Measurements from ENCODE around the gene THUMPD1. TPM values are rescaled to one million over a fixed set of nuclear protein-coding genes. Genes with fewer than 3 reads are reported as not detected.

THUMPD1 gene
- total RNA-seq, 1 donor from 2014 or later: 30.1 TPM

GRCh38 chr16:20734782-20735181 is 6.8 kb downstream of the THUMPD1 start:
- no peaks in the 10 kb centered on the region for H3K36me3 Mint-ChIP-seq (ENCODE audit: unreplicated experiment)
- no peaks in the 10 kb centered on the region for H3K9me3 Mint-ChIP-seq (ENCODE audit: unreplicated experiment)
- no peaks in the 10 kb centered on the region for H3K27me3 Mint-ChIP-seq (ENCODE audit: unreplicated experiment)
- no peak overlapping the region for H3K4me3 Mint-ChIP-seq (ENCODE audit: unreplicated experiment)
- H3K27ac Mint-ChIP-seq (ENCODE audit: unreplicated experiment): no peak overlapping the region
- no peak for TF ChIP-seq CTCF (IDR thresholded peaks at IDR 0.05; ENCODE audit: partially characterized antibody, unreplicated experiment)
- DNase-seq: no peak
- H3K4me1 Mint-ChIP-seq (ENCODE audit: low read depth, unreplicated experiment): peaks cover 3% of the 10 kb centered on the region

- no peak for TF ChIP-seq CTCF (IDR thresholded peaks at IDR 0.05; ENCODE audit: partially characterized antibody, unreplicated experiment)
- H3K4me3 Mint-ChIP-seq (ENCODE audit: unreplicated experiment): no peak overlapping the region
- peaks cover 3% of the 10 kb centered on the region for H3K4me1 Mint-ChIP-seq (ENCODE audit: low read depth, unreplicated experiment)
- no peaks in the 10 kb centered on the region for H3K36me3 Mint-ChIP-seq (ENCODE audit: unreplicated experiment)
- H3K27ac Mint-ChIP-seq (ENCODE audit: unreplicated experiment): no peak overlapping the region
- no peaks in the 10 kb centered on the region for H3K9me3 Mint-ChIP-seq (ENCODE audit: unreplicated experiment)
- no peak for DNase-seq
- H3K27me3 Mint-ChIP-seq (ENCODE audit: unreplicated experiment): no peaks in the 10 kb centered on the region
Measured at GRCh38 chr16:20734056-20734455, 7.6 kb downstream of the THUMPD1 start.

- Mint-ChIP-seq H3K36me3 (ENCODE audit: unreplicated experiment) (no peaks in the 10 kb centered on the region), H3K4me3 (ENCODE audit: unreplicated experiment) (no peak overlapping the region), H3K4me1 (ENCODE audit: low read depth, unreplicated experiment) (no peaks in the 10 kb centered on the region), H3K9me3 (ENCODE audit: unreplicated experiment) (peaks cover 1% of the 10 kb centered on the region), H3K27ac (ENCODE audit: unreplicated experiment) (no peak overlapping the region), H3K27me3 (ENCODE audit: unreplicated experiment) (no peaks in the 10 kb centered on the region)
- TF ChIP-seq CTCF (IDR thresholded peaks at IDR 0.05; ENCODE audit: partially characterized antibody, unreplicated experiment): no peak
- no peak for DNase-seq
Measured at GRCh38 chr16:20729141-20729540, 12.5 kb downstream of the THUMPD1 start.

- Mint-ChIP-seq H3K36me3 (ENCODE audit: unreplicated experiment) (no peaks in the 10 kb centered on the region), H3K27me3 (ENCODE audit: unreplicated experiment) (no peaks in the 10 kb centered on the region), H3K27ac (ENCODE audit: unreplicated experiment) (no peak overlapping the region), H3K9me3 (ENCODE audit: unreplicated experiment) (peaks cover 1% of the 10 kb centered on the region), H3K4me3 (ENCODE audit: unreplicated experiment) (no peak overlapping the region), H3K4me1 (ENCODE audit: low read depth, unreplicated experiment) (no peaks in the 10 kb centered on the region)
- TF ChIP-seq CTCF (IDR thresholded peaks at IDR 0.05; ENCODE audit: partially characterized antibody, unreplicated experiment): no peak
- no peak for DNase-seq
Measured at GRCh38 chr16:20727181-20727580, 14.4 kb downstream of the THUMPD1 start.

- no peaks in the 10 kb centered on the region for H3K4me1 Mint-ChIP-seq (ENCODE audit: low read depth, unreplicated experiment)
- no peak for DNase-seq
- H3K27me3 Mint-ChIP-seq (ENCODE audit: unreplicated experiment): no peaks in the 10 kb centered on the region
- no peaks in the 10 kb centered on the region for H3K36me3 Mint-ChIP-seq (ENCODE audit: unreplicated experiment)
- no peak overlapping the region for H3K4me3 Mint-ChIP-seq (ENCODE audit: unreplicated experiment)
- no peak for TF ChIP-seq CTCF (IDR thresholded peaks at IDR 0.05; ENCODE audit: partially characterized antibody, unreplicated experiment)
- peaks cover 1% of the 10 kb centered on the region for H3K9me3 Mint-ChIP-seq (ENCODE audit: unreplicated experiment)
- H3K27ac Mint-ChIP-seq (ENCODE audit: unreplicated experiment): no peak overlapping the region
Measured at GRCh38 chr16:20726661-20727060, 15.0 kb downstream of the THUMPD1 start.
